GM12878 (cell line): ENCODE results near the gene NRXN3. TPM values are rescaled to one million over a fixed set of nuclear protein-coding genes. Genes with fewer than 3 reads are reported as not detected.

Experiments used
- ATAC-seq: fragments of 200-7000 bp; cut with Tn5 transposase; 3 replicates; pipeline ENCODE4 v1.9.1; 2020; ENCODE audit warnings: mild to moderate bottlenecking, moderate library complexity
- BruUV-seq: library from RNA; stranded (reverse); fragments of 400-500 nt; replicated peaks from 2 replicates; lab custom pipeline; 2021; lab: Mats Ljungman, UMichigan
- CTCF ChIA-PET: fragments of 300-600 bp; sonication (Branson Sonifier 250); formaldehyde crosslinking; extraction: SDS; loops from one replicate; lab custom pipeline; 2021; ENCODE audit warnings: inconsistent platforms; lab: Yijun Ruan, JAX
- POLR2A ChIA-PET: fragments of 350-600 bp; formaldehyde crosslinking; extraction: SDS; loops from one replicate; lab custom pipeline; 2021; ENCODE audit warnings: inconsistent platforms; lab: Charles Lee
- RAD21 ChIA-PET: fragments of 300-600 bp; sonication (Branson Sonifier 250); formaldehyde crosslinking; loops from one replicate; lab custom pipeline; 2023; ENCODE audit warnings: antibody characterized with exemption; ENCODE audit not compliant: unreplicated experiment; lab: Charles Lee
- SMC1A ChIA-PET: fragments of 300-600 bp; sonication (Branson Sonifier 250); formaldehyde crosslinking; loops from one replicate; lab custom pipeline; 2023; ENCODE audit not compliant: unreplicated experiment, uncharacterized antibody; lab: Charles Lee
- DNase-seq: peaks from one replicate; pipeline ENCODE4 v3.0.0-alpha.2; 2011; ENCODE audit warnings: low read depth, low spot score
- FAIRE-seq: peaks from 3 replicates; lab custom pipeline; 2011; peaks lifted over from hg19 to GRCh38; lab: Jason Lieb, UNC
- H2AFZ ChIP-seq: 2 replicates; pipeline ENCODE4 v1.6.0; 2011; ENCODE audit warnings: low read depth, low read length, control low read depth; ENCODE audit not compliant: control insufficient read depth
- H3K27ac ChIP-seq: 2 replicates; pipeline ENCODE4 v1.5.1; 2011; ENCODE audit warnings: control low read depth; ENCODE audit not compliant: control insufficient read depth, insufficient read depth
- H3K27me3 ChIP-seq, 2 experiments: replicated peaks in 1 of 2; 2 replicates each; pipeline versions ENCODE4 v1.6.0 to v1.6.1; 2011; ENCODE audit warnings: low read length in 1 of 2; ENCODE audit not compliant: control insufficient read depth in 2 of 2, insufficient read depth in 2 of 2
- H3K36me3 ChIP-seq, 2 experiments: 2 replicates each; pipeline ENCODE4 v1.5.1; 2011; ENCODE audit warnings: low read length in 1 of 2; ENCODE audit not compliant: control insufficient read depth in 2 of 2, insufficient read depth in 2 of 2
- H3K4me1 ChIP-seq: 2 replicates; pipeline ENCODE4 v1.6.1; 2011; ENCODE audit warnings: mild to moderate bottlenecking, low read length, moderate library complexity, mixed read lengths; ENCODE audit not compliant: control insufficient read depth, insufficient read depth
- H3K4me2 ChIP-seq: 2 replicates; pipeline ENCODE4 v1.6.0; 2011; ENCODE audit warnings: control low read depth; ENCODE audit not compliant: control insufficient read depth, insufficient read depth
- H3K4me3 ChIP-seq: fragments of 200-600 bp; sonication (generic); 2 replicates; pipeline ENCODE4 v1.5.1; 2016
- H3K79me2 ChIP-seq: 2 replicates; pipeline ENCODE4 v1.6.0; 2011; ENCODE audit warnings: low read length; ENCODE audit not compliant: control insufficient read depth, insufficient read depth
- H3K9ac ChIP-seq: 2 replicates; pipeline ENCODE4 v1.8.0; 2011; ENCODE audit warnings: low read length, control low read depth, mixed read lengths; ENCODE audit not compliant: control insufficient read depth, insufficient read depth
- H3K9me3 ChIP-seq: replicated peaks from 3 replicates; pipeline ENCODE4 v1.5.1; 2011; ENCODE audit warnings: mild to moderate bottlenecking, low read length; ENCODE audit not compliant: control insufficient read depth, insufficient read depth
- H4K20me1 ChIP-seq: 2 replicates; pipeline ENCODE4 v1.6.0; 2011; ENCODE audit not compliant: control insufficient read depth, insufficient read depth
- BHLHE40 ChIP-seq, 2 experiments: fragments of 450-650 bp in 1 of 2; IDR thresholded peaks; 2 replicates each; pipeline ENCODE4 v1.6.1; 2011 to 2017; ENCODE audit warnings: low read depth in 2 of 2, borderline replicate concordance in 1 of 2, improper control_type of control experiment in 1 of 2, low read length in 1 of 2, mild to moderate bottlenecking in 1 of 2
- CHD2 ChIP-seq: IDR thresholded peaks from 2 replicates; pipeline ENCODE4 v1.6.1; 2011; ENCODE audit warnings: low read depth, low read length, improper control_type of control experiment, borderline replicate concordance
- HDAC6 ChIP-seq: fragments of 200-600 bp; sonication (generic); IDR thresholded peaks from one replicate; pipeline ENCODE4 v1.8.0; 2017; ENCODE audit warnings: antibody characterized with exemption; ENCODE audit not compliant: unreplicated experiment
- MEF2A ChIP-seq: IDR thresholded peaks from 2 replicates; pipeline ENCODE4 v1.6.1; 2011; ENCODE audit warnings: low read depth, mild to moderate bottlenecking, low read length, moderate library complexity; ENCODE audit not compliant: insufficient read depth
- MYB ChIP-seq: fragments of 150-350 bp; IDR thresholded peaks from 2 replicates; pipeline ENCODE4 v1.6.1; 2014; ENCODE audit warnings: mild to moderate bottlenecking, low read depth, low read length, borderline replicate concordance
- NFIC ChIP-seq: IDR thresholded peaks from 2 replicates; pipeline ENCODE4 v1.6.1; 2012; ENCODE audit warnings: low read depth, mild to moderate bottlenecking, inconsistent platforms, low read length, moderate library complexity
- NFXL1 ChIP-seq: fragments of 450-650 bp; IDR thresholded peaks from 2 replicates; pipeline ENCODE4 v1.6.1; 2017; ENCODE audit warnings: antibody characterized with exemption, mild to moderate bottlenecking, borderline replicate concordance
- NR2C2 ChIP-seq: IDR thresholded peaks from 2 replicates; pipeline ENCODE4 v1.6.1; 2011; ENCODE audit warnings: borderline replicate concordance, low read depth; ENCODE audit not compliant: control insufficient read depth, insufficient read length
- NRF1 ChIP-seq: conservative IDR thresholded peaks from 2 replicates; pipeline ENCODE4 v1.6.1; 2011; ENCODE audit warnings: mild to moderate bottlenecking, low read depth, low read length, improper control_type of control experiment
- SIX5 ChIP-seq: IDR thresholded peaks from 2 replicates; pipeline ENCODE4 v1.6.1; 2011; ENCODE audit warnings: mild to moderate bottlenecking, low read depth, low read length, moderate library complexity; ENCODE audit not compliant: severe bottlenecking
- SKIL ChIP-seq: fragments of 450-650 bp; IDR thresholded peaks from 2 replicates; pipeline ENCODE4 v1.6.1; 2017; ENCODE audit warnings: mild to moderate bottlenecking, low read depth, inconsistent platforms; ENCODE audit not compliant: poor library complexity, severe bottlenecking
- SMARCA5 ChIP-seq: fragments of 450-650 bp; IDR thresholded peaks from 2 replicates; pipeline ENCODE4 v1.6.1; 2017; ENCODE audit warnings: mild to moderate bottlenecking
- SMC3 ChIP-seq: IDR thresholded peaks from 2 replicates; pipeline ENCODE4 v1.6.1; 2011; ENCODE audit warnings: low read length, improper control_type of control experiment, borderline replicate concordance
- TARDBP ChIP-seq: IDR thresholded peaks from 2 replicates; pipeline ENCODE4 v1.6.1; 2016; ENCODE audit warnings: borderline replicate concordance
- ZBTB33 ChIP-seq: fragments of 450-650 bp; IDR thresholded peaks from 2 replicates; pipeline ENCODE4 v1.6.1; 2017; ENCODE audit warnings: mild to moderate bottlenecking
- ZNF24 ChIP-seq: fragments of 450-650 bp; IDR thresholded peaks from 2 replicates; pipeline ENCODE4 v1.6.1; 2017; ENCODE audit warnings: antibody characterized with exemption, mild to moderate bottlenecking
- WGBS: methylation state at CpG from one replicate; pipeline ENCODE4 v1.1.6; 2016; ENCODE audit warnings: low lambda C conversion rate; ENCODE audit not compliant: insufficient replicate concordance, insufficient coverage; ENCODE audit errors: missing lambda C conversion rate; 5-methylcytosine and 5-hydroxymethylcytosine counted together
- in situ Hi-C: fragments of 300-500 bp; cut with MboI; formaldehyde crosslinking; loops from 9 replicates; pipeline ENCODE4 v1.14.3; 2018; ENCODE audit warnings: mixed read lengths
- intact Hi-C: fragments of 100-400 bp; cut with micrococcal nuclease; formaldehyde crosslinking; loops from one replicate; pipeline ENCODE4 v1.14.2; 2022; ENCODE audit not compliant: unreplicated experiment
- polyA plus RNA-seq, 11 experiments: library from polyadenylated mRNA; depleted of rRNA in 4 of 11; unstranded in 6 of 11; stranded (reverse) in 5 of 11; fragments of >200 nt; fragmentation: Nextera tagmentation in 4 of 11; fragmentation: Illumina TruSeq in 1 of 11; extraction: Ambion mirVana in 4 of 11; extraction: Trizol in 1 of 11; gene quantifications; 1 replicate in 1 of 11; 2 replicates in 10 of 11; pipeline versions ENCODE4 v1.2.1 to v1.2.3, GENCODE V29; 2011 to 2016; ENCODE audit warnings: inconsistent platforms in 2 of 11, missing spikeins in 2 of 11, low read depth in 1 of 11
- total RNA-seq, 4 experiments: library from RNA; depleted of rRNA in 3 of 4; stranded (reverse); fragments of >200 nt in 3 of 4; fragmentation: Illumina TruSeq in 1 of 4; extraction: Trizol in 1 of 4; gene quantifications; 2 replicates each; pipeline versions ENCODE4 v1.2.1 to v1.2.3, GENCODE V29; 2013 to 2021
- TF ChIP-seq, protein P1 (sequence below): fragments of 450-650 bp; IDR thresholded peaks from 2 replicates; pipeline ENCODE4 v1.6.1; 2014; ENCODE audit warnings: mild to moderate bottlenecking

The NRXN3 gene
- total and polyA plus RNA-seq, 10 of the 15 experiments (the other 5 are each of a cell fraction or from before 2014, with no cell fraction given), result 0.52 to 3.3 (median 1.4) TPM

DNA sequence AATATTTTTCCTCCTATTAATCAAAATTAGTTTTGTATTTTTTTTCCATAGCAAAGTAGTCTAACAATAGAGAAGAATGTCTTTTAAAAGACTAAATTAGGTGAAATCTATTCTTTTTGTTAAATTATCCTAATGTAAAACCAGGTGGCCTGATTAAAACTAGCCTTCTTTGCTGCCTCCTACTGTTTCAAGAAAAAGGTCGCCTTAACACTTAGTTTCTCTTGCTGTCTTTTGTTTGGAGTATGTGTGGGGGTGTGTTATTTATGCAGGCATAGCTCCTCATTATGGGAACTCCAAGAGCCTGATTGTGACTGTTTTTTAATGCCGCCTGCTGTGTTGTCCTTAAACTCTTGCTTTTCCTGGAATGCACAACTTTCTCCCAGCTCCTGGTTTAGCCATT is 1185.9 kb downstream of the NRXN3 start:
- no peaks in the 10 kb centered on the region for H3K9me3 ChIP-seq
- FAIRE-seq, result no peak
- no peaks in the 10 kb centered on the region for H3K4me1 ChIP-seq
- 0% methylated on average over 2 of the region's 2 CpGs for WGBS
- no peak for TF ChIP-seq NR2C2
- TF ChIP-seq ZBTB33, result no peak
- no peak for TF ChIP-seq CHD2
- no peak for TF ChIP-seq SMC3
- no peak for TF ChIP-seq ZNF24
- no peak for TF ChIP-seq NFXL1
- no peak for TF ChIP-seq NRF1
- TF ChIP-seq HDAC6, result no peak
- no peak for TF ChIP-seq NFIC
- TF ChIP-seq BHLHE40 (IDR thresholded peaks at IDR 0.05; ENCODE audit: borderline replicate concordance in 1 of 2, low read depth in 2 of 2, low read length in 1 of 2), result no peak
- no peak for TF ChIP-seq MYB
- TF ChIP-seq, protein P1, sequence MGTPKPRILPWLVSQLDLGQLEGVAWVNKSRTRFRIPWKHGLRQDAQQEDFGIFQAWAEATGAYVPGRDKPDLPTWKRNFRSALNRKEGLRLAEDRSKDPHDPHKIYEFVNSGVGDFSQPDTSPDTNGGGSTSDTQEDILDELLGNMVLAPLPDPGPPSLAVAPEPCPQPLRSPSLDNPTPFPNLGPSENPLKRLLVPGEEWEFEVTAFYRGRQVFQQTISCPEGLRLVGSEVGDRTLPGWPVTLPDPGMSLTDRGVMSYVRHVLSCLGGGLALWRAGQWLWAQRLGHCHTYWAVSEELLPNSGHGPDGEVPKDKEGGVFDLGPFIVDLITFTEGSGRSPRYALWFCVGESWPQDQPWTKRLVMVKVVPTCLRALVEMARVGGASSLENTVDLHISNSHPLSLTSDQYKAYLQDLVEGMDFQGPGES, result no peak
- no peak for TF ChIP-seq SMARCA5
- no peak for TF ChIP-seq MEF2A
- no peak for TF ChIP-seq SKIL
- no peak for TF ChIP-seq SIX5
- TF ChIP-seq TARDBP, result no peak
- TF ChIP-seq, all 136 proteins: peak for 0
- ChIA-PET CTCF (interaction anchor here (0.6 kb wide), 1 partner anchor 23 kb away, joined by 3 read pairs; no protein-coding TSS in a partner anchor), SMC1A (no interaction called here), RAD21 (no interaction called here), POLR2A (no interaction called here)
- Histone ChIP-seq H3K27me3 (no peaks in the 10 kb centered on the region), H3K36me3 (no peaks in the 10 kb centered on the region), H3K9ac (no peak overlapping the region), H2AFZ (no peak overlapping the region), H3K4me2 (no peak overlapping the region), H3K4me3 (no peak overlapping the region), H4K20me1 (no peaks in the 10 kb centered on the region), H3K27ac (no peak overlapping the region), H3K79me2 (no peaks in the 10 kb centered on the region)
- DNase-seq (no peak), ATAC-seq (no peak)
- in situ Hi-C loops, result no loop called here
- BruUV-seq, result no TSS peak
- intact Hi-C loops, result no loop called here
